Suprapubic skin (tissue), 4 donors: ENCODE measurements around the gene AP2A1. TPM values are rescaled to one million over a fixed set of nuclear protein-coding genes. Genes with fewer than 3 reads are reported as not detected.

Source experiments
- DNase-seq, 2 donors: peaks; one replicate each; pipeline ENCODE4 v3.0.0-alpha.2; 2019; ENCODE audit warnings: low spot score in 2 of 2
- H3K27ac ChIP-seq: fragments of 200-600 bp; sonication (generic); one replicate; pipeline ENCODE4 v1.5.1; 2019
- H3K27me3 ChIP-seq: fragments of 200-600 bp; sonication (generic); one replicate; pipeline ENCODE4 v1.5.1; 2019
- H3K36me3 ChIP-seq: fragments of 200-600 bp; sonication (generic); one replicate; pipeline ENCODE4 v1.5.1; 2019
- H3K4me1 ChIP-seq: fragments of 200-600 bp; sonication (generic); one replicate; pipeline ENCODE4 v1.5.1; 2019
- H3K4me3 ChIP-seq: fragments of 200-600 bp; sonication (generic); one replicate; pipeline ENCODE4 v1.5.1; 2019; ENCODE audit warnings: mild to moderate bottlenecking
- H3K9me3 ChIP-seq: fragments of 200-600 bp; sonication (generic); one replicate; pipeline ENCODE4 v1.5.1; 2019
- EP300 ChIP-seq: sonication (generic); formaldehyde crosslinking; IDR thresholded peaks from one replicate; pipeline ENCODE4 v1.6.1; 2017; ENCODE audit warnings: antibody characterized with exemption
- POLR2A ChIP-seq, 2 donors: fragments of 450-650 bp; IDR thresholded peaks; one replicate each; pipeline ENCODE4 v1.6.1; 2017; ENCODE audit warnings: antibody characterized with exemption in 2 of 2, mild to moderate bottlenecking in 2 of 2, moderate library complexity in 2 of 2
- POLR2AphosphoS5 ChIP-seq, 3 donors: sonication (generic); formaldehyde crosslinking; IDR thresholded peaks; one replicate each; pipeline ENCODE4 v1.6.1; 2017; ENCODE audit warnings: antibody characterized with exemption in 3 of 3
- WGBS: methylation state at CpG from one replicate; pipeline ENCODE4 v1.1.5; 2018; 5-methylcytosine and 5-hydroxymethylcytosine counted together
- total RNA-seq, 4 donors: library from RNA; depleted of rRNA; stranded (reverse); fragments of >200 nt; gene quantifications; one replicate each; pipeline ENCODE4 v1.1.0, GENCODE V29; 2016
- TF ChIP-seq, protein P1 (sequence below), 2 donors: fragments of 200-600 bp in 1 of 2; fragments of 450-650 bp in 1 of 2; sonication (generic) in 1 of 2; IDR thresholded peaks; one replicate each; pipeline ENCODE4 v1.5.1; 2016 to 2019; ENCODE audit warnings: antibody characterized with exemption in 2 of 2, mild to moderate bottlenecking in 1 of 2, moderate library complexity in 1 of 2

The AP2A1 gene
- total RNA-seq, 4 donors from 2014 or later = 78.1 to 101 (median 93.4) TPM

DNA sequence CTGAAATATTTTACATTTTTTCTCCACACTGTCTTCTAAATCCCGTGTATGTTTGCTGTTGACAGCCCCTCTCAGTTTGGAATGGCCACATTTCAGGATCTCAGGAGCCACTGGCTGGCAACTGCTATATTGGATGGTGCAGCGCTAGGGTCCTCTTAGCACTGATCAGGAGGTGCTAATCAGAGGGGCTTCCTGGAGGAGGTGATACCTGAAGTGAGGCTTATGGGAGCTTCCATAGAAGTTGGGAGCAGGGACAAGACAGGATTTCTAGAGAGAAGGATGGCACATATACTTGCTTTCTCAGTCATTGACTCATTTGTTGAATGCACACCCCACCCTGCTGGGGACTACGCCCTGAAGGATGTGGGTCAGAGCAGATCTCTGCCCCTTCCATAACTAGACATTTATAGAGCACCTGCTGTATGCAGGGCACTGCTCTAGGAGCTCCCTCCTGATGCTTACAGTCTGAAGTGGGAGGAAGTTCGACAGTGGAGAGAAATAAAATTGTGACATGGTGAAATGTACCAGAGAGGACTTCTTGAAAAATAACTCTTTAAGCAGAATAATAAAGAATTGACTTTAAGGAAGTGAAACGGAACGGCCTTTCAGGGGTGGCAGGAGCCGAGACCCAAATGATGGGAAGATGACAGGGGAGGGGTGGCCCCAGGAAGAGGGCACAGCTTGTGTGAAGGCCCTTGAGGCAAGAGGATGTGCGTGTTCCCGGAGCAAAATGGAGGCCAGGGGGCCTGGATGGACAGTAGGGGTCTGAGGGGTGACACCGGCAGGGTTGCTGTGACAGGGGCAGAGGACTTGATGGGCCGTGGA lies 13.1 kb downstream of the AP2A1 start:
- H3K9me3 ChIP-seq = no peaks in the 10 kb centered on the region
- no peaks in the 10 kb centered on the region for H3K27me3 ChIP-seq
- peaks cover 44% of the 10 kb centered on the region for H3K36me3 ChIP-seq
- H3K4me1 ChIP-seq = peaks cover 3% of the 10 kb centered on the region
- 80% methylated on average over 11 of the region's 11 CpGs for WGBS
- no peak overlapping the region for H3K4me3 ChIP-seq
- DNase-seq = no peak
- TF ChIP-seq POLR2A (IDR thresholded peaks at IDR 0.05) (no peak), POLR2AphosphoS5 (IDR thresholded peaks at IDR 0.05) (no peak), EP300 (no peak)
- TF ChIP-seq, protein P1, sequence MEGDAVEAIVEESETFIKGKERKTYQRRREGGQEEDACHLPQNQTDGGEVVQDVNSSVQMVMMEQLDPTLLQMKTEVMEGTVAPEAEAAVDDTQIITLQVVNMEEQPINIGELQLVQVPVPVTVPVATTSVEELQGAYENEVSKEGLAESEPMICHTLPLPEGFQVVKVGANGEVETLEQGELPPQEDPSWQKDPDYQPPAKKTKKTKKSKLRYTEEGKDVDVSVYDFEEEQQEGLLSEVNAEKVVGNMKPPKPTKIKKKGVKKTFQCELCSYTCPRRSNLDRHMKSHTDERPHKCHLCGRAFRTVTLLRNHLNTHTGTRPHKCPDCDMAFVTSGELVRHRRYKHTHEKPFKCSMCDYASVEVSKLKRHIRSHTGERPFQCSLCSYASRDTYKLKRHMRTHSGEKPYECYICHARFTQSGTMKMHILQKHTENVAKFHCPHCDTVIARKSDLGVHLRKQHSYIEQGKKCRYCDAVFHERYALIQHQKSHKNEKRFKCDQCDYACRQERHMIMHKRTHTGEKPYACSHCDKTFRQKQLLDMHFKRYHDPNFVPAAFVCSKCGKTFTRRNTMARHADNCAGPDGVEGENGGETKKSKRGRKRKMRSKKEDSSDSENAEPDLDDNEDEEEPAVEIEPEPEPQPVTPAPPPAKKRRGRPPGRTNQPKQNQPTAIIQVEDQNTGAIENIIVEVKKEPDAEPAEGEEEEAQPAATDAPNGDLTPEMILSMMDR (IDR thresholded peaks at IDR 0.05) = no peak
- no peak overlapping the region for H3K27ac ChIP-seq

- Histone ChIP-seq H3K36me3 (peaks cover 48% of the 10 kb centered on the region), H3K9me3 (no peaks in the 10 kb centered on the region), H3K27me3 (no peaks in the 10 kb centered on the region), H3K27ac (no peak overlapping the region), H3K4me1 (peaks cover 4% of the 10 kb centered on the region), H3K4me3 (no peak overlapping the region)
- TF ChIP-seq, protein P1 (IDR thresholded peaks at IDR 0.05) = no peak
- no peak for TF ChIP-seq POLR2AphosphoS5 (IDR thresholded peaks at IDR 0.05)
- TF ChIP-seq POLR2A (IDR thresholded peaks at IDR 0.05) = no peak
- no peak for TF ChIP-seq EP300
- DNase-seq = no peak
- WGBS = 88% methylated on average over 8 of the region's 8 CpGs
Measured at GRCh38 chr19:49780861-49781260, 14.1 kb downstream of the AP2A1 start.

- no peak overlapping the region for H3K4me3 ChIP-seq
- no peak for DNase-seq
- no peak overlapping the region for H3K27ac ChIP-seq
- H3K9me3 ChIP-seq = no peaks in the 10 kb centered on the region
- no peak for TF ChIP-seq POLR2AphosphoS5 (IDR thresholded peaks at IDR 0.05)
- no peak for TF ChIP-seq EP300
- TF ChIP-seq, protein P1 (IDR thresholded peaks at IDR 0.05) = no peak
- TF ChIP-seq POLR2A (IDR thresholded peaks at IDR 0.05) = no peak
- peaks cover 45% of the 10 kb centered on the region for H3K36me3 ChIP-seq
- peaks cover 9% of the 10 kb centered on the region for H3K4me1 ChIP-seq
- 87% methylated on average over 7 of the region's 7 CpGs for WGBS
- H3K27me3 ChIP-seq = no peaks in the 10 kb centered on the region
Measured at GRCh38 chr19:49781394-49781793, 14.6 kb downstream of the AP2A1 start.

GRCh38 chr19:49782515-49782914 lies 15.7 kb downstream of the AP2A1 start:
- H3K27ac ChIP-seq = no peak overlapping the region
- H3K4me3 ChIP-seq = no peak overlapping the region
- DNase-seq = no peak
- TF ChIP-seq, protein P1 (IDR thresholded peaks at IDR 0.05) = no peak
- no peak for TF ChIP-seq POLR2A (IDR thresholded peaks at IDR 0.05)
- no peak for TF ChIP-seq EP300
- no peaks in the 10 kb centered on the region for H3K9me3 ChIP-seq
- H3K4me1 ChIP-seq = peaks cover 13% of the 10 kb centered on the region
- no peaks in the 10 kb centered on the region for H3K27me3 ChIP-seq
- peaks cover 48% of the 10 kb centered on the region for H3K36me3 ChIP-seq
- WGBS = 98% methylated on average over 16 of the region's 18 CpGs

DNA sequence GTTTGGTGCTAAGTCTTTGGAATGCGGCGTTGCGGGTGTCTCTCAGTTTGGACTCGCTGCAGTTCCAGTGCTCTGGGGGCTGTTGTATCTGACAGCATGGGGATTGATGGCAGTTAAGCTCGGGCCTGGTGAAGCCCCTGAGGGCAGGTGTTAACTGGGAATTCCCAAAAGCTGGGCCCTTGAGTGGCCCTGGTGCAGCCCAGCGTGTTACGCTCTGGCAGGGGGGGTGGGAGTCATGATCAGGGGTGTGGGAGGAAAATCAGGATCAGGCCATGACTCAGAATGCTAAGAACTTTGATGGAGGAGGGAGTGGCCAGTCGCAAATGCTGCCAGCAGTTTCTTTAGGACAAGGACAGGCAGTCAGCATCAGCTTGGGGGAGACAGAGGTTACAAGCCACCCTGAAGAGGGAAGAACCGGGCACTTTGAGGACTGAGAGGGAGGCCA lies 19.6 kb downstream of the AP2A1 start:
- H3K4me3 ChIP-seq = no peak overlapping the region
- H3K9me3 ChIP-seq = no peaks in the 10 kb centered on the region
- no peak for DNase-seq
- H3K36me3 ChIP-seq = peaks cover 80% of the 10 kb centered on the region
- no peaks in the 10 kb centered on the region for H3K27me3 ChIP-seq
- H3K4me1 ChIP-seq = peaks cover 18% of the 10 kb centered on the region
- TF ChIP-seq EP300 = no peak
- TF ChIP-seq POLR2A (IDR thresholded peaks at IDR 0.05) = no peak
- TF ChIP-seq, protein P1 (IDR thresholded peaks at IDR 0.05) = no peak
- TF ChIP-seq POLR2AphosphoS5 (IDR thresholded peaks at IDR 0.05) = no peak
- WGBS = 52% methylated on average over 9 of the region's 9 CpGs
- peak overlapping the region; percentile 24 for H3K27ac ChIP-seq
